Activated CD4-positive, alpha-beta T cell treated with anti-CD3 and anti-CD28 coated beads for 24 hours (primary cell): ENCODE data around the gene SLC8B1.

Source experiments
- DNase-seq, 2 donors: peaks; one replicate each; pipeline ENCODE4 v3.0.0-alpha.2; 2020; ENCODE audit warnings: low read depth in 2 of 2

Gene SLC8B1

DNA sequence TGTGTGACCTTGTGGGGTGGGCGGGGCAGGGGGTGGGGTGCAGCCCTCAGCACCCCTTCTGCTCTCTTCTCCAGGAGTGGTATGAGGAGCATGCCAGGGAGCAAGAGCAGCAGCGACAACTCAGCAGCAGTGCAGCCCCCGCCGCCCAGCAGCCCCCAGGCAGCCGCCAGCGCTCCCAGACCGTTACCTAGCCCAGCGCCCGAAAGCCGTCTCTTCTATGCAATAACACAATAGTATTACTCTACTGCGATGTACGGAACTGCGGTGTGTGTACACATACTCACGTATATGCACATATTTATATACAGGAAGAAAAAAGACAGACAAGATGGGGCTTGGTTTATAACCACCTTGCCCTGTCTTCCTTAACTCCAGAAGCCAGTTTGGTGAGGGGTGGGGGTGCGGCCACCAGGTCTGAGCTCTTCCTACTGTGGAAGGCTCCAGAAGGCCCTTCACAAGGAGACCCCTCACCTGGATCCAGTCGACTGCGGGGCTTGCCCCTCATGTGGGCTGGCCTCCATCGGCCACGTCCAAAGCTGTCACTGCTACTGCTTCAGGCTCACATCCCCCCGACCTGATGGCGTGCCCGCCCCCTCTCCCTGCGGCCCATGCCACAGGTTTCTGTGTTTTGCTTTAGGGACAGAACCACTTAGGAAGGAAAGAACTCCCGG is 38.9 kb downstream of the SLC8B1 start:
- DNase-seq = no peak

- no peak for DNase-seq
These were observed 41.8 kb downstream of the SLC8B1 start for GRCh38 chr12:113293100-113293499.

DNA sequence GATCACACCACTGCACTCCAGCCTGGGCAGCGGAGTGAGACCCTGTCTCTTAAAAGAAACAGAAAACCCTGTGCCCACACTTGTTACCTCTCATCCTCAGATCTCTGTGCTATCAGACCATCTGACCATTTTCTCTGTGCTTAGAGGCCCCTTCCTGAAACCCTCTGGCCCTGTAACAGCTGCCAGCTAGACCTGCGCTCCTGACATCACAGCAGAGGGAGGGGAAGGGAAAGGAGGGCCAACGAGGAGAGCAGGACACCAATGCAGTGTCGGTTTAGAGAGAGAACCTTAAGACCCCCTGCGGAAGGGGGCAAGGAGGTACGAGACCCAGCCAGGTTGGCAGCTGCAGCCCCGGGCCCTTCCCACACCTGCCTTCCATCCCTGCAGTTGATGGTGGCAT is 42.4 kb downstream of the SLC8B1 start:
- DNase-seq = no peak

- no peak for DNase-seq
These were observed 42.8 kb downstream of the SLC8B1 start for GRCh38 chr12:113292091-113292490.

DNA sequence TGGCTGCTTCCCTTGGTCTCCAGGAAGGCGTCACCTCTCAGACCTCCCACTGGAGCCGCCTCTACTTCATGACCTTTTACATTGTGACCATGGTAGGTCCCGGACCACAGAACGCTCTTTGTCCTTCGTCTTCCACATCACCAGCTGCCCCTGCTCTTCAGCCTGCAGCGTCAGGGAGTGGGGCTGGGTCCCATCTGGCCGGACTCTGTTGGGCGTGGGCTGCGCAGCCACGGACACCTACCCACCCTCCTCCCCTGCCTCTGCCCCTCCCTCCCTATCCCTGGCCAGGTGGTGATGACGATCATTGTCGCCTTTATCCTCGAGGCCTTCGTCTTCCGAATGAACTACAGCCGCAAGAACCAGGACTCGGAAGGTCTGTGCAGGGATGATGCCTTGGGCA is 43.3 kb downstream of the SLC8B1 start:
- no peak for DNase-seq

DNA sequence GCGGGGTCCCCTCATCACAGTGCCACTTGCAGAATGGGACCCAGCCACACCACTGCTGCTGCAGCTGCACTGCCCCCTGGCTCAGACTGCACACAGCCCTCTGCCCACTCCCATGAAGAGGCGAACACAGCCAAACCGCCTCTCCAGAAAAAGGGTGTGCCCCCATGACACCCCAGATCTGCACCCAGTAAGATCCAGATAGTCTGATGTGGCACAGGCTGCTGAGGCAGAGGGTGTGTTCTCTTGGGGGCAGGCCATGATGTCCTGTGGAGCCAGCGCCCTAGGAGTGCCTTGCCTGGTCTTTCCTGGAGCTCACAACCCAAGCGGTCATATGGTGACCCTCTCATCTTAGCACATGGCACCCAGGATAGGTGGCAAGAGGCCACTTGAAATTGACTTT is 44.4 kb downstream of the SLC8B1 start:
- no peak for DNase-seq

GRCh38 chr12:113289361-113289760 is 45.5 kb downstream of the SLC8B1 start:
- no peak for DNase-seq

GRCh38 chr12:113287899-113288282 is 47.0 kb downstream of the SLC8B1 start:
- DNase-seq = no peak

DNA sequence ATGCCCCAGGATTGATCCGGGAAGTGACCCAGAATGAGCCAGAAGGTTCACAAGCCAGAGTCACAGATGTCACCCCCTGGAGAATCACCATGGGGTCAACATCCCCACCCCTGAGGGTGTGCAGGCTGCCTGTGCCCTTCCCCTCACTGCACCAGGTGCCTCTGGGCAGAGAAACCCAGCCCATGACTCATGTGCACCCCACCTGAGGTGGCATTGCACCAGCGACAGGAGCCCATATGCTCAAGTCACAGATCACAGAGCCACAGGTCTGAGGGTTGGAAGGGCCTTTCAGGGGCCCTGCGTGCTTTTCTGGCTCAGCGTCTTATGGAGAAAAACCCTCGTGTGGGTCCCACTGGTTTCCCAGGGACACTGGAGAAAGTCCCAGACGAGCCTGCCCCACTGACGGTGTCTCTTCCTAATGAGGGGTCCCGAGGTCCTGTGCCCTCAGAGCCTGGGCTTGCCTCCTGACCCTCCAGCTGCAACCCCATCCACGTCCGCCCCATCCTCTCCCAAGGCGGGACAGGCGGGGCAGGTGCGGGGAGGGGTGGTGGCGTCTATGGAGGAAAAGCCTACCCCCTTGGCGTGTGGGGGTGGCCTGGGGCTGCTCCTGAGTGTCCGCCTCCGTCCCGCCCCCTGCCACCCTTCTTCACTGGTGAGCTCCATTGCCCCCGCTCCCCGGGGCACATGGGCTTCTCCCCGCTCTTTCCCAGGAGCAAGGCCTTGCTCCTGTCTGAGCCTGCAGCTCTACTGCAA is 47.6 kb downstream of the SLC8B1 start:
- DNase-seq = no peak

- DNase-seq = no peak
These were observed 48.2 kb downstream of the SLC8B1 start for GRCh38 chr12:113286712-113287111.

- no peak for DNase-seq
These were observed 49.0 kb downstream of the SLC8B1 start for GRCh38 chr12:113285679-113286610.

- DNase-seq = no peak
These were observed 50.2 kb downstream of the SLC8B1 start for GRCh38 chr12:113284751-113285150.

DNA sequence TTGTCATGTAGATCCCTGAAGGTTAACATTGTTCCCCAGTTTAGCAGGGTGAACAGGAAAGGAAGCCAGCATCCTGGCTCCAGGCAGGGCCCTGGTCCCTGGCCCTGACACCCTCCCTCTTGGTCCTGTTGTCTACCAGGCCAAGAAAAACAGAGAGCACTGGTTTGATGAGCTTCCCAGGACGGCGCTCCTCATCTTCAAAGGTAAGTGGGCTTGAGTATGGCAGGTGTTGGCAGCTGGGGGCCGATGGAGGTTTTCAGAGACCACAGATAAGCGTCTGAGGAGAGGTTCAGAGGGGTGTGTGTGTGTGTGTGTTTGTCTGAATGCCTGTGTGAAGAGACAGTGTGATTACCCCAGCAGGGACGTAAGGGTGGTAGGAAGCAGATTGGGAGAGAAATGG is 56.3 kb downstream of the SLC8B1 start:
- DNase-seq = no peak

DNA sequence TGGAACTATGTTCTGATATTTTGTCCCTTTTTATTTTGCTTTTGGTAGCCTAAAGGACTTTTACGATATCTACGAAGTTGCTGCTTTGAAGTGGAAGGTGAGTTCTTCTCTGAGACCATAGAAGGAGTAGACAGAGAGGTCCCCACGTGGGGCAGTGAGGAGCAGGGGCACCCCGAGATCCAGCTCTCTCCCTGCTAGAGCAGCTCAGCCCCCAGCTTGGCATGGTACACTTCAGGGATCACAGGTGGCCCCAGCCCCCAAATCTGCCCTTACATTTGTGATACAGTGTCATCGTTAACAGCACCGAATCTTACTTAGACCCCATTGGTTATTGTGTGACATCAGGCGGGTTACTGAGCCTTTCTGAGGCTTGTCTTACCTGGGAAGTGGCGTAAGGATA is 56.8 kb downstream of the SLC8B1 start:
- no peak for DNase-seq

DNA sequence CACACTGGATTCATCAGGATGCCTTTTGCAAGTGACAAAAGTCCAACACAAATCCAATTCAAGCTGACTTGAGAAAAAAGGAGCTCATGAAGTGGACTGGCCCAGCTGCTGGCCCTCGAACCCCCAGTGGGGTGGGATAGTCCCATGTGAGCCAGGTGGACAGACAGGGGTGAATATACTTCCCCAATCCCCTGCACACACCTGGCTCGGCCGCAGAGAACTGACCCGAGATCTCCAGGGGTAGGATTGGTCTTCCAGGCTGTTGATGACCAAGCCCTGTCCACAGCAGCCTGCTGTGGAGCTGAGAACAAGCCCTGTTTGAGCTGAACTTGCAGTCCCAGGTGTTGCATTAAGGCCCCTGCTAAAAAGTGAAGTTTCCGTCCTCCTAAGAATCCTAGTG is 57.4 kb downstream of the SLC8B1 start:
- no peak for DNase-seq

GRCh38 chr12:113276946-113277500 is 57.9 kb downstream of the SLC8B1 start:
- no peak for DNase-seq

DNA sequence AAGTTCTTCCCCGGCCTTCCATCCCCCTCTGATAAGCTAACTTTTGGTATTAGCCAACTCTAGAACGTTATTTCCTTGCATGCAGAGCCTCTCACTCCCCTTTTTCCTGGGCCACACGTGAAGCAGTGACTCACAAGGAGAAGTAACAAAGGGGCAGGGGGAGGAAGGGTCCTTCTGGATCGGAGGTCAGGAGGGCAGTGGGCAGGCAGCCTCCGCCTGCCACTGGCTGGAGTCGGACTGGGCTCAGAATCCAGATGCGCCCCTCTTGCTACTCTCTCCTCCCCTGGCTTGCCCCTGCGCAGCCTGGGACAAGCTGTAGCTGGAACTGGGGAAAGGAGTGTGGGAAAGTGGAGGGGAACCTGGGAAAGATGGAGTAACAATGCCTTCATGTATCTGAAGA is 58.6 kb downstream of the SLC8B1 start:
- DNase-seq = no peak

GRCh38 chr12:113274848-113275247 is 60.1 kb downstream of the SLC8B1 start:
- DNase-seq = no peak

DNA sequence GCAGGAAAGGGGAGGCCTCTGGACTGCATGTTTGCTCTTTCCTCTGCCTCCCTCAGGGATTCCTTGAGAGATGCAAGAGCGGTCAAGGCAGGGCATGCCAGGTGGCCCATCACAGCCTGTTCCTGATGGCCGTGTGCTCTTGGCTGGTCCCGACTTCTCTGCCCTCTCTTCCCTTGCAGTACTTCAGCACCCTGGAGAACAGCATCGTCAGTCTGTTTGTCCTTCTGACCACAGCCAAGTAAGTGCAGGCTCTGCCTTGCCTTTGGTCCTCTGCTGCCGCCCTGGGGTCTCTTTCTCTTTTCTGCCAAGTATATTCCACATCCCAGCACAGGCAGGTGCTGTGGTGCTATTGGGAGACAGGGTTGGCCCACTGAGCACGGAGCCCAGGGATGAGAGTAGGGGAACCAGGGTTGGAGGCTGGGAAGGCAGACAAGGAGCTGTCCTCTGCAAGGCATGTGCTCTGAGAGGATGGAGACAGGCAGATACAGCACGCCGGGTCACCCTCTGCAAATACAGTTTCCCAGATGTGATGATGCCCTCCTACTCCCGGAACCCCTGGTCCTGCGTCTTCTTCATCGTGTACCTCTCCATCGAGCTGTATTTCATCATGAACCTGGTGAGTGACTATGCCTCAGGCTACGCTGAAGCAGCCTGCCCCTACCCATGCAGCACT is 61.7 kb downstream of the SLC8B1 start:
- no peak for DNase-seq

GRCh38 chr12:113271853-113272561 is 62.9 kb downstream of the SLC8B1 start:
- DNase-seq = no peak

GRCh38 chr12:113271466-113271852 is 63.5 kb downstream of the SLC8B1 start:
- DNase-seq = no peak
